Inflammatory macrophage treated with lipopolysaccharide for 1 hour (primary cell): ENCODE data around the gene SLC2A4.
"Not testable (repeated sequence)": the region's sequence is repeated elsewhere in the genome, so short reads cannot be mapped to it uniquely, and the experiment has no call there.

Source experiments
- DNase-seq, 2 donors: peaks; one replicate each; pipeline ENCODE4 v3.0.0-alpha.2; 2020 to 2022

SLC2A4 gene

DNA sequence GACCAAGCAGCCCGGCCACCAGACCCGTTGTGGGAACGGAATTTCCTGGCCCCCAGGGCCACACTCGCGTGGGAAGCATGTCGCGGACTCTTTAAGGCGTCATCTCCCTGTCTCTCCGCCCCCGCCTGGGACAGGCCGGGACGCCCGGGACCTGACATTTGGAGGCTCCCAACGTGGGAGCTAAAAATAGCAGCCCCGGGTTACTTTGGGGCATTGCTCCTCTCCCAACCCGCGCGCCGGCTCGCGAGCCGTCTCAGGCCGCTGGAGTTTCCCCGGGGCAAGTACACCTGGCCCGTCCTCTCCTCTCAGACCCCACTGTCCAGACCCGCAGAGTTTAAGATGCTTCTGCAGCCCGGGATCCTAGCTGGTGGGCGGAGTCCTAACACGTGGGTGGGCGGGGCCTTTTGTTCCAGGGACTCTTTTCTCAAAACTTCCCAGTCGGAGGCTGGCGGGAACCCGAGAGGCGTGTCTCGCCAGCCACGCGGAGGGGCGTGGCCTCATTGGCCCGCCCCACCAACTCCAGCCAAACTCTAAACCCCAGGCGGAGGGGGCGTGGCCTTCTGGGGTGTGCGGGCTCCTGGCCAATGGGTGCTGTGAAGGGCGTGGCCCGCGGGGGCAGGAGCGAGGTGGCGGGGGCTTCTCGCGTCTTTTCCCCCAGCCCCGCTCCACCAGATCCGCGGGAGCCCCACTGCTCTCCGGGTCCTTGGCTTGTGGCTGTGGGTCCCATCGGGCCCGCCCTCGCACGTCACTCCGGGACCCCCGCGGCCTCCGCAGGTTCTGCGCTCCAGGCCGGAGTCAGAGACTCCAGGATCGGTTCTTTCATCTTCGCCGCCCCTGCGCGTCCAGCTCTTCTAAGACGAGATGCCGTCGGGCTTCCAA, at the start of gene SLC2A4:
Gene SLC2A4, plus strand, starts transcription at position 645 of the 879 bp plus-strand sequence. Its CDS starts 217 bp downstream, at position 862.
- DNase-seq: peak; percentile 96 to 98

DNA sequence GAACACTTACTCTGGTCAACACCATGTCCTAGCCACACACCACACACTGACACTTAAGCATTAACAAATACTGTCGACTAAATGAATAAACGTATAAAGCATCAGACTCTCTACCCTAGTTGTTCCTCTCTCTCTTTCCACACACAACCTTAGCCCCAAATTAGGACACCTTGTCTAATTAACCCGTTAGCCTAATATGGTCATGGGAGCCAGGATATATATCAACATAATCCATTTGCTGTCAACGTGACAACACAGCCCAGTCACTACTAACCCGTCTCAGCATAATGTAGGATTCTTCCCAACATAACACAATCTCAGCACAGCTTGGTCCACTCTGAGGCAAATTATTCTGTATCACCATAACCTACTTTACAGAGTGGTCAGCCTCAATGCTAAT, 49.4 kb upstream of the SLC2A4 start:
- DNase-seq: no peak

DNA sequence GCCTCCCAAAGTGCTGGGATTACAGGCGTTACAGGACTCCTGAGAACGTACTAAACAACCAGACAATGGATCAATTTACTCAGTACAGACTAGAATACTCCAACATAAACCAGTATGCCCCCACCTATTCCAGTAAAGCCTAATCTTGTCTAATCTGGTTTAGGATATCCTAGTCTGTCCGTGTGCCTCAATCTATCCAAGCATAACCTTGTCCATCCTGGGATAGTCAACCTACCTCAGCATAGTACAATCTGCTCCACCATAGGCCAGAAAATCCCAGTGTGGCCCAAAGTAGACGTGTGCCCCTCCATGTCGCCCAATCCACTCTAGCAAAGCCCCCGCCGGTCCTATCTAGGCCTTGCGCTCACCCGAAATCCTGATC, 47.8 kb upstream of the SLC2A4 start:
- DNase-seq: no peak

DNA sequence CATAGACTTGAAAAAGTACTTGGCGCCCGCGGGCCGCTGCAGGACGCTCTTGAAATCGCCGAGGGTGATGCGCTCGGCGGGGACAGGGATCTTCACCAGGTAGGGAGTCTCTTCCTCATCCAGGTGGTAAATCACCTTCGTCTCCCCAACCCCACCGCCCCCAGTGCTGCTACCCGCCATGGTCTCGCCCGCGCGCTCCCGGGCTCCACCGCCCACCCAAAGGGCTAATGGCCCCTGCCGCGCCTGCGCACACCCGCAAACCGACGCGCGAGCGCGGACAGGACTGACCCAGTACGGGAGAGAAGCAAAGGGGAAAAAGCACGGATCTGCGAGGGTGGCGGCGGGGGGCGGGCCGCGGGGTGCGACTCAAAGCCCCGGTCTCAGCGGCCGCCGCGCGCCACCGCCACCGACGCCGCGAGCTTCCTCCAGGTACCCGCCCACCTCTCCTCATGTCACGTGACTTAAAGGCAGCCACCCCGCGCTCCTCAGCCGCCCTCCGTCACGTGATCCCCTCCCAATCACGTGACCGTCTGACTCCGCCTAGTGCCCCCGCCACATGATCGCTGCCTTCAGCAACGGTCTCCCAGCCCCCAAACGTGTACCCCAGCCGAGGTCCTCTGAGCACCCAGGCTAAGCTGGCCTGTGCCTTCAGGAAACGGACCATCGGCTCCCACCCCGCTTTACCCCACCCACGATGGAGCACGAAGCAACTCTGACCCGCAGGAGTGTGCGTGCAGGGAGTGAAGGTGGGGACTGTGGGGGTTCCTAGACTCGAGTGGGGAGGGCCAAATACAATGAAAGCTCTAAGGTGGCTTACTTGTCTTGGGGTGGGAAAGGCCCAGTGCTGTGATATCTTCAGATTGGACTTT, 47.2 kb upstream of the SLC2A4 start, which contains the start of gene DVL2:
Gene DVL2, minus strand, starts transcription at position 435 of the 869 bp plus-strand sequence. Its CDS starts 255 bp downstream, at position 180.
- DNase-seq: peak; percentile 83 to 92

DNA sequence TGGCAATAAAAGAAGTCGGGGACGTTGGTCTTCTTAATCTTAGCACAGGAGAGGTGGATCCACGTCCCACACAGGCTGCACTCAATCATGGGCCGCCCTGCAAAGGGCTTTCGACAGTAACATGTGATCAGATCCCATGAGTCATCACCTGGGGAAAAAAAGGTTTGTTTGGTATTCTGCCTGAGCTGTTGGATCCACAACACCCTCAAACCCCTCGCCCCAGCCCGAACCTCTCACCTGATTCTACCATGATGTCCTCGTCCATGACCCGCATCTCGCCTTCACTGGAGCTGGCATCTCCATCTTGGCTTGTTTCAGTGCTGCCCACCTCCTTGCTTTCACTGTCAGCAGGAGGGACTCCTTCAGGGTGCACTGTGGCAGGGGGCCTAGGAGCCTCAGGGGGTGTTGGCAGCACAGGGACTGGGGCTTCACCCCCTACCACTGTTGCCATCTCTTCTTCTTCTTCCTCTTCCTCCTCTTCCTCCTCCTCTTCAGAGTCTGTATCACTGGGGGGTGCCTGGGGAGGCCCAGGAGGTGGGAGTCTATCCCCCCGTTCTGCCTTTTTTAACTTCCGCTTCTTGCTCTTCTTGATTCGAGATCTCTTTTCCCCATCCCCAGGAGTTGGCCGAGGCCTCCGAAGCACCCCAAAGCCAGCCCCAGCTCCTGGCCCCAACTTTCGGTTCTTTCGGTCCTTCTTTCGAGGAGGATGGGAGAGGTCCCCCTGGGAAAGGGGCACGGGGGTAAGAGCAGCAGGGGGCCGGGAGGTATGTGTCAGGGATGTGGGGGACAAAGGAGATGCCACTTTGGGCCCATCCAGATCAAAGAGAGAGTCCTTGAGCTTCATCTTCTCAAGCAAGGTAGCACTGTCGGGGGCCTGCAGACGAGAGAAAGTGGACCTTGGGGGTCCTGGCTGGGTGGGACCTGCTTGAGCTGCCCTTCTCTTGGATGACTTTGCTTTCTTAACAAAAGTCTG, 45.5 kb upstream of the SLC2A4 start:
- peak in 1 of 2 donors; percentile 54 for DNase-seq

DNA sequence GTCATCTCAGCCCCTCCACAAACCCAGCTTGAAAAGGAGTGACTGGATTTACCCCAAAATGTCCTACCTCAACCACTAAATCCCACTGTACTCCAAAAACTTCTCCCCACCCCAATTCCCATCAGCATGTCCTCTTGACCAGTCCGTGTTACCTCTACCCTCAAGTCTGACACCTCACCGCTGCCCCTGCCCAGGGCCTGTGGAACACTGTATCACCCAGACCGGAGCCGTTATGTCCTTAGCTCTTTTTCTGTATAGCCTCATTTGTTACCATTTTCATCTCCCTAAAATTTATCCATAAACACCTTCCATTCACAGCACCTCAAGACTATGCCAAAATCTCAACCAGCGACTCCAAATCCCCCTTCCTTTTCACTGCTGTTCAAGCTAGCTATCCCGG, 44.7 kb upstream of the SLC2A4 start:
- DNase-seq: no peak

DNA sequence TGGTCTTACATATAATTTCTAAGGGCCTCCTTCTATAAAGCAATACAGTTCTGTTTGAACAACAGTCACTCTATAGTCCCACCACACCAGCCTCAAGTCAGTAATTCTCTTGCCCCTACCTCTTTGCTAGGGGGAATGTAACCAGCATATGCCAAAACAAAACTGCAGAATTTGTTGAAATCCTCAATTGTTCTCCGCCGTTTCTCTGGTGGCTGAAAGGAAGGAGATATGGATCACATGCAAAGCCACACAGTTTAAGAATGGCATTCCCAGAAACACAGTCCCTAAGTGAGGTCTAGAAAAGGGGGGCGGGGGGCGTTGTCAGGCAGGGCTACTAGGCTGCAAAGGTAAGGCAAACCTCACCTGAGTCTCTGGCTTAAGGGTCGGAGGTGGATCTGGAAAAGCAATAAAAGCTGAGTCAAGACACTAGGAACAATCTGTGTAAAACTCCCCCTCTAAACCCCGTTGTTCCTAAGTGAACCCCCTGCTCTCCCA, 44.2 kb upstream of the SLC2A4 start:
- DNase-seq: no peak

DNA sequence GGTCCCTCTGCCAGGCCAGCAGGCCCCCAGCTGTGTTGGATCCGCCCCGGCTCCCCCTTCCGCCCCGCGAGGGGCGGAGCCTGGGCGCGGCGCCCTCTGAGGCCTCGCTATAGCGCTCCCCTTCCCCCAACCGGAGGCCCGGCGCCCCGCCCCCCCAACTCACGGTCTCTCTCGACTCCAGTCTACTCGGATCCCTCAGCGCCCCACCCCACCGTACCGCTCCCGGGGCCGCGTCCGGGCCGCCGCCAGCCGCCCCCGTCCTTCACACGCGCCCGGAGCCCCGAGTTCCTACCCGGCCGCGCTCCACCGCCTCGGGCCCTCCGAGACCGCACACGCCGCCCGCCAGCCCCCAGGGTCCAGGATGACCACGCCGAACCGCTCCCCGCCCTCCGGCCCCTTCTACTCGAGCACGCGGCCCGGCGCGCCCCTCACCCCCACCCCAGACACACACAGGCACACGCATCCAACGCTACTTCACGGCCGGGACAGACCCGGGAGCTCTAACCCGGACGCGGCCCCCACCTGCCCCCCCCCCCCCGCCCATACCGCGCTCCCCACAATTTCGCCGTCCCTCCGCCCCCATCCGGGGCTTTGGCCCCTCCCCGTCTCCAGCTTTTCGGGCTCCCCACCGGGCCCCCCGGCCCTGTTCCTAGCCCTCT, 43.6 kb upstream of the SLC2A4 start:
- DNase-seq: peak; percentile 50 to 62

DNA sequence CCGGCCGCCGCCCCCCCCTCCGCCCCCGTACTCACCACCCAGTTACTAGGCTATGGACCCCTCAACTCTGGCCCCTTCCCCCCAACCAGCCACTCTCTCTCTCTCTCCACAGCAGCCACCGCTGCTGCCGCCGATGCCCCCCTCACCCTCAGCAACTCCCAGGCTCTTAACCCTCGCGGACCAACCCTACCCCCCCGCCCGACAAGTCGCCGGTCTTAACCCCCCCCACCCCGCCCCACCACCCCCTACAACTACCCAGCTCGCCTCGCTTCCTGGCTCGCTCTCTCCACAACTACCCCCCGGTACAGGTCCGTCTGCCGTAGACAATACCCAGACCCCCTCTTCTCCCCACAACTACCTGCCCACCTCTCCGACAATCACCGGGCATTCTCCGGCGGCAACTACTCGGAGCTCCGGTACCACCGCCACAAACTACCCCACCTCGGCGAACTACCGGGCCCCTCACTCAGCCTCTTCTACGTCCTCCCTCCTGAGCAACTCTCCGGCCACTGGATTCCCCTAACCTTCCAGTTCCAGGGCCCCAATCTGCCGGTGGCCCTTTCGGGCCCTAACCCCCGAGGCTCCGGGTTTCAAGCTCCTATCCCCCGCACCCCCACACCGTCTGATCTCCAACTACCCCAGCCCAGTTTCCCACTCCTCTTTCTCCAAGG, 43.0 kb upstream of the SLC2A4 start:
- no peak for DNase-seq

DNA sequence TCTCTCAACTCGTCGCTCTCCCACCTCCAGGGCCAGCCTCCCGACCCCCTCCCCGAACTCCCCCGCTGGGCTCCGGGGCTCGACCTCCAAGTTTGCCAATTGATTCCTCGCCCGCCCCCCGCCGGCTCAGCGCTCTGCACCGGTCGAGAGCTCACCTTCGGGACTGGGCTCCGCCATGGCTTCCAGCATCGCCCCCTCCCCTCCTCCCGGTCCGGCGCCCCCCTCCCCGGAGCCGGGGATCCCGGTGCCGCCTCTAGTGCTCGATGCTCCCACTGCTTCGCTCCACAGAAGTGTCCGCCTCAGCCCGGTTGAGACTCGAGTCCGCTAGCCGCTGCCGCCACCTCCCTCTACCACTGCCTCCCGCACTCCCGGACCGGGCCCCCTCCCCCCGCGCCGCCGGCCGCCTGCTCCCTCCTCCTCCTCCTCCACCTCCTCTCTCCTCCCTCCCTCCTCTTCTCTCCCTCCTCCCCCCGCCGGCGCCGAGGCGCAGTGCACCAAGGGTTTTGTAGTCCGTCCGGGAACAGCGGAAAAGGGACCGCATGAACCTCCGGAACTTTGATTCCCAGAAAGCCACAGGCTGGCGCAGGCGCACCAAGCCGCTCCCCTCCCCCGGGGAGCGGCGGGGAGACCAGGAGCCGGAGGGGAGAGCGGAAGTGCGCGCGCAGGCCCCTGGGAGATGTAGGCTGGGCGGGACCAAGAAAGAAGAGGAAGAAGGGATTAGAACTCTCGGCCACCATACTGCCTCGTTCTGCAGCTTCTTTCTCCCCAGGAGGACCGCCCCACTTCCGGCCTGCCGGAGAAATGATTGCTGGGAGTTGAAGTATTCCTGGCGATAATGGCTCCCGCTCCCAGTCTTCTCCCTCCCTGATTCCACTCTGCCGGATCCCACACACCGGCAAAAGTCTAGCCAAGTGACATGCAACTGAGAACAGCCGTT, 42.2 kb upstream of the SLC2A4 start, which contains the start of gene PHF23:
Gene PHF23, minus strand, starts transcription at position 367 of the 937 bp plus-strand sequence. Its CDS starts 178 bp downstream, at position 189.
- peak; percentile 99 for DNase-seq

DNA sequence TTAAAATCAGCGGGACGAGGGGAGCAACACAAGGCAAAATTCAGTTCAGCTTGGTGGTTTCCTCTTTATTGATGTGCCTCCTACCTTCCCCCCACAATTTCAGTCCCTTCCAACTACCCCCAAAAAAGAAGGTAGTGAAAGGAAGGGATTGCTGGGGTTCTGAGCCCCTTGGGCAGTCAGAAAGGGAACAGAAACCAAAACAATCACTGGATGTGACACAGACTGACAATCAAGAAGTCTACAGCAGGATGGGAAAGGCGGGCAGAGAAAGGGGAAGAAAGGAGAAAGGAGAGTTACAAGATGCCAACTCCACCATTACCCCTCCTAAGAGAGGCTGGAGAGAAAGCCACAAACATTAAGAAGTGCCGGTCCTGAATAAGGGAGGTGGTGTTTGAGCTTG, 41.1 kb upstream of the SLC2A4 start:
- peak; percentile 66 to 68 for DNase-seq

DNA sequence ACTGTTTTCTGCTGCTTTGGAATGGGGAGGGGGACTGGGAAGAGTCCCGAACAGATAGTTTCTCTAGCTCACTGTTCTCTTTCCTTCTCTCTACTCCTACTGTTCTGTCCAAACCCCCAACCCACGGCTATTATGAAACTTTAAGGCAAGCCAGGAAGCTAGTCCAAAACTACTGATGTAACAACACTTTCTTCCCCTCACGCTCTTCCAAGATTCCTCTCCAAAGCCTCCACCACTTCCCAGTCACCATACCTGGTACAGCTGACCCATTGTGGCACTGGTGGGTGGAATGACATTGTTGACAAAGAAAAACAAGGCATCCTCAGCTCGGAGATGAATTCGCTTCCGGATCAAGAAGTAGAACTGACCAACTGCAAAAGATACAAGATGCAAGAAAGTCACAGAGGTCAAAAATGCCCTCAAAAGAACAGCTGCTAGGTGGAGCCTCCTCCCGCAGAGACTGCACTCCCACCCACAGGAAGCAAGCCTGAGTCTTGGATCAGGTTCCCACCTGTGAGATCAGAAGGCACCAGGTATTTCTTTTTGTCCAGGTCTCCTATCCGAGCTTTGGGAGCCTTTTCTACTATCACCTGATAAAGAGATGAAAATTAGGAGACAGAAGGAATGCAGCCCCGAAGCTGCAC, 40.3 kb upstream of the SLC2A4 start:
- DNase-seq: peak in 1 of 2 donors; percentile 51

DNA sequence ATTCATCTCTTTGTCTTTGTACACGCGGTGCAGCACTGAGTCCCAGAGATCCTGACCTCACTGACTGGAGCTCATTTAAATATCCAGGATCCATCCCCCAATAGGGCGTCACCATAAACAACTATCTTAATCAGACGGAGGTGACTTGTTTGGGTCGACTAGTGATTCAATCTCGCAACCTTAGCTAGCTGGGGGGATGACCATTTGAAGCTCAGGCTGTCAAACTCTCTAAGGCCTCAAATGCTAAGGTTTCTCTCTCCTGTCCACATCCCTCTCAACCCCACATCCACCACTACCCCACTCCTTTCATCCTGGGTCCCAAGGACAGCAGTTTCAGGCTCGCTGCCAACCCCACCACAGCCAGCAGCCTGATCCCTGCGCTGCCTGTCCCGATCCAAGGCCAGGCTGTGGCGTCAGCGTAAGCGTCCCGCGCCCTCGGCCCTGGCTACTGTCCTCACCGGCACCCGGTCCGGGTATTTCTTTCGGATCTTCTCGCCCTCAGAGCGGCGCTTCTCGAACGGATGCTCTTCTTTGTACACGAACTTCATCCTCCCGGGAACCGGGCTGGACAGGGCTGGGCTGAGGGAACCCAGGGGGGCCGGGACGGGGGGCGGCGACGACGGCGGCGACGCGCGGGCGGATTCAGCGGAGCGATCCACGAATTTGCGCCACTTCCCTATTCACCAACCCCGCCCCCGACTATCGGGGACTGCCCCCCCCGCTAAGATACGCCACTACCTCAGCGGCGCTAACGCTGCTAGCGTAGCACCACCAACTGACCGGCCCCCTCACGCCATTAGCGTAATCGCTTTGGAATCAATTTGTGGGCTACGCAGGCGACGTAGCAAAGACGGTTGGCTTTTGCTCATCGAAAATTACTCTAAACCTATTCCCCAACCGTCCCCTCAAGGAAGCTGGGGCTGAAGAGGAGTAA, 39.5 kb upstream of the SLC2A4 start, which contains the start of gene GABARAP:
Gene GABARAP, minus strand, starts transcription at position 667 of the 934 bp plus-strand sequence. Its CDS starts 119 bp downstream, at position 548.
- DNase-seq: peak; percentile 86 to 99

DNA sequence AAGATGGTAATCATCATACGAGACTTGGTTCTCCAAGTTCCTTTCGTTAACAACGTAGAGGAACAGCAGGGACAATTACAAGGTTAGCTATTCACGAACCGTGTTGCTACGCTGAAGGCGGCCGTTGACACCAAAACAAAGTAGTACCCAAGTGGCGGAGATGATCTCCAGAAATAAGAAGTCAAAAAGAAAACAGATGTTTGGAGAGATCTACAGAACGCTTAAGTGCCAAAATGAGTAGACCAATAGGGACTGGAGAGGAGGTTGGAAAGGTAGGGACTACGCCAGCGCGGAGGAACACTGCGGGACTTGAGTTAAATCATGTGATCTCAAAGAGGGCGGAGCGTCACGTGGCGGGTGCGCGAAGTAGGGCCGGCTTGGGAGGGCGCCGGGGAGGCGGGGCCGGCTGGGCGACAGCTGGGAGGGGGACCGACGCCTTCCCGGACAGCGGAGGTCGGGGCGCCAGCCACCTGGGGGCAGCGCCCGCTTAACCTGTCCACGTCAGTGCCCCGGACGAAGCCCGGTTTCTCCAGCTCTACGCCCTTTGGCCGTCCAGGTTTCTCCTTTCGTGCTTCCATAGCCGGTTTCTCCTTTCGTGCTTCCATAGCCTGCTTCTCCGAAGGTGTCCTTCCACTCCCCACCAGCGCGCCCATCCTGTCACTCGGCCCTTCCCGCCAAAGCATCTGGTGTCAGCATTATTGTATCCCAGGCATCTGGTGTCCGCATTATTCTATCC, 38.6 kb upstream of the SLC2A4 start:
- DNase-seq: peak; percentile 85 to 97

DNA sequence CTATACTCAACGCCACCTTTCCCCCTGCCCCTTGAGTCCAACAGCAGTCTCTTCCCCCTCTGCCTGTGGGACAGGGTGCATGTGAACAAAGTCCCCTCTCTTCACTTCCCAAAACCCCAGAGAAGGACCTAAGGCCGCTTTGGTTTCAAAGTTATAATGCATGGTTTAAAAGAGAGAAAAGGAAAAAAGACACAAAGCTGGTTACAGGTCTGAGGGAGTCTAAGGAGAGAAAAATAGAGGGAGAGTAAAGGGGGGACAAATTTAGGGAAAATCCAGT, 38.1 kb upstream of the SLC2A4 start:
- DNase-seq: no peak

DNA sequence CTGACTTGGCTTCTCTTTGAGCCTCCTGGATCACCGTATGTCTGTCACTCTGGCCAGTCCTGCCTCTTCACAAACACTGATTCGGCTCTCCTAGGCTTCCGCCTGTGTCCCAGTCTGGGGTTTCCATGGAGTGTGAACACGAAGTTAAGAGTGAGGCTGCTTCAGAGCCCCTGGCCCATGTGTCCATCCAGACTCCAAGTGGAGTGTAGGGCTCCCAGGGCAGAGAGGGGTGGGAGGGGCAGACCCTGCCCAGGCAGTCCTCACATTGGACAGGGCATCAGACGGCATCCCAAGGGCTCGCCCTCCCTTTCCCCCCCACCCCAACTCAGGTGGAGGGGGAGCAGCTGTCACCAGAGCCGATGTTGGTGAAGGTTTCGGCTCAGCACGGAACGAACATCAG, 37.7 kb upstream of the SLC2A4 start:
- not testable (repeated sequence) for DNase-seq

DNA sequence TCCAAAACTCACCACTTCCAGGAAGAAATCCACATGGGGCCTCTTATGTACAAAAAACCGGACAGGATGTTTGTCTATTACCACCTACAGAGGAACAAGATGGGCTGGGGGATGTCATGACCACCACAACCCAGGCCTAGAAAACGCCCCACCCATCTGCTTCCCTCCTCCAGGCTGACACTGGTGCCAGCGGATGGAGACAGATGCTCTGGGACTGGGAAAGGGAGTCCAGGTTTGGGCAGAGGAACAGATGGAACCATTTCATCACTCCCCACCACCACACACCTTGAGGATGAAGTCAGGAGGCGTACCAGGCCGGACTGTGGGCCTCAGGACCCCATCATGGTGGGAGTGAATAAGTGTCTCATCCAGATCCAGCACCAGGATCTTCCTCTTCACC, 34.7 kb upstream of the SLC2A4 start:
- no peak for DNase-seq
